ENCODE measurements around the gene LRRC61. TPM values are rescaled to one million over a fixed set of nuclear protein-coding genes. Genes with fewer than 3 reads are reported as not detected.

LRRC61 gene
- total and polyA plus RNA-seq, 3 donors from 2014 or later = 16.7 to 35.4 (median 18.4) TPM

DNA sequence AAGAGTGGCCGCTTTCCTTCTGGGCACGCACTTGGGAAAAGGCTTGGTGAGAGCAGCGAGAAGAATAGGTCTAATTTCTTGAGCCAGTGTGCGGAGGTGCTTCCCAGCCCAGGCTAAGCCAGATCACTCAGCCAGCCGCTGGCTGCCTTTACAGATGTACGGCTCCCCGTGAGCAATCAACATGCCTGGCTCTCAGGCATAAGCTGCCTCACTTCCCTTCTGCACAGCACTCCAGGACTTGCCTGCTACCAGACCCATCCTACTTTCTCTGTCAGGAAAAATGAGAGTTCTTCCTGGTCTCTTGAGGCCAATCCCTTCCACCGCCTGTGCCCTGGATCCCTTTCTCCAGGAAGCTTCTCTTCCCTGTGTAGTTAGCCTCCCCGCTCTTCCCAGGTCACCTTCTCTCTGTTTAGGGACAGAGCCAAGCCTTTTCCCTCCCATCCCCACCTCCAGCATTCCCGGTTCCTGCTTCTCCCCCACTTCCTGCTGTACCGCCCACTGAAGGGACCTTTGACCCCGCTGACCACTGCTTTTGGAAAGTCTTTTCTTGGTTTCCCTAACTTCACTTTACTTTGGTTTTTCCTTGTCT lies 1.3 kb downstream of the LRRC61 start:
- WGBS, 2 donors = 49 to 58% methylated on average over 12 of the region's 12 CpGs
- intact Hi-C loops (cut with DNase I; ENCODE audit: low total_unique reads) = no loop called here

DNA sequence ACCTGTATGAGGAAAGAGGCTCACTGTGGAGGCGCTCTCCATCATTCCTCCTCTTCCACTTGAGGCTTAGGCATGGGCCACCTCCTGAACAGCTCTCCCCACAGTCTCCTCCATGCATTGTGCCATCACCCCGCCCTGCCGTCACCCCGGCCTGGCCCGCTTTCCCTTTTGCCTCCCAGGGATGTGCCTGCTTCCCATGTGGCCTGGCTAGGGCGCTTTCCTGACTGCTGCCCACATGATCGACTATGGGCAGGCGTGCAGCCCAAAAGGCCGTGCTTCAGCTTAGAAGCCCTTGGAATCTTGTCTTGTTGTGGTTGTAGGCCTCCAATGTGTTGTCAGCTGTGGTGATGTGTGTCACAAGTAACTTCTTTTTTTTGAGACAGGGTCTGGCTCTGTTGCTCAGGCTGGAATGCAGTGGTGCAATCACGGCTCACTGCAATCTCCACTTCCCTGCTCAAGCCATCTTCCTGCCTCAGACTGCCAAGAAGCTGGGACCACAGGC lies 2.0 kb downstream of the LRRC61 start:
- 96% methylated on average over 5 to 10 of the region's 10 CpGs for WGBS, 2 donors
- no peak for DNase-seq
- Histone ChIP-seq H3K27ac (no peak overlapping the region), H3K36me3 (ENCODE audit: low read depth, missing control alignments) (no peaks in the 10 kb centered on the region), H3K27me3 (no peaks in the 10 kb centered on the region), H3K4me3 (no peak overlapping the region), H3K4me1 (peaks cover 11% of the 10 kb centered on the region), H3K9me3 (no peaks in the 10 kb centered on the region)
- intact Hi-C loops (cut with DNase I; ENCODE audit: low total_unique reads) = no loop called here
- no peak for TF ChIP-seq POLR2A (IDR thresholded peaks at IDR 0.05)
- TF ChIP-seq, protein P1, sequence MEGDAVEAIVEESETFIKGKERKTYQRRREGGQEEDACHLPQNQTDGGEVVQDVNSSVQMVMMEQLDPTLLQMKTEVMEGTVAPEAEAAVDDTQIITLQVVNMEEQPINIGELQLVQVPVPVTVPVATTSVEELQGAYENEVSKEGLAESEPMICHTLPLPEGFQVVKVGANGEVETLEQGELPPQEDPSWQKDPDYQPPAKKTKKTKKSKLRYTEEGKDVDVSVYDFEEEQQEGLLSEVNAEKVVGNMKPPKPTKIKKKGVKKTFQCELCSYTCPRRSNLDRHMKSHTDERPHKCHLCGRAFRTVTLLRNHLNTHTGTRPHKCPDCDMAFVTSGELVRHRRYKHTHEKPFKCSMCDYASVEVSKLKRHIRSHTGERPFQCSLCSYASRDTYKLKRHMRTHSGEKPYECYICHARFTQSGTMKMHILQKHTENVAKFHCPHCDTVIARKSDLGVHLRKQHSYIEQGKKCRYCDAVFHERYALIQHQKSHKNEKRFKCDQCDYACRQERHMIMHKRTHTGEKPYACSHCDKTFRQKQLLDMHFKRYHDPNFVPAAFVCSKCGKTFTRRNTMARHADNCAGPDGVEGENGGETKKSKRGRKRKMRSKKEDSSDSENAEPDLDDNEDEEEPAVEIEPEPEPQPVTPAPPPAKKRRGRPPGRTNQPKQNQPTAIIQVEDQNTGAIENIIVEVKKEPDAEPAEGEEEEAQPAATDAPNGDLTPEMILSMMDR (IDR thresholded peaks at IDR 0.05) = no peak

More for the DNA sequence above, 1.3 kb downstream of the LRRC61 start:
- no peaks in the 10 kb centered on the region for H3K36me3 ChIP-seq (ENCODE audit: low read depth, missing control alignments)
- H3K9me3 ChIP-seq = no peaks in the 10 kb centered on the region
- no peak overlapping the region for H3K27ac ChIP-seq
- H3K4me1 ChIP-seq = peaks cover 11% of the 10 kb centered on the region
- H3K27me3 ChIP-seq = no peaks in the 10 kb centered on the region
- no peak for DNase-seq
- TF ChIP-seq, protein P1 (IDR thresholded peaks at IDR 0.05) = no peak
- TF ChIP-seq POLR2A (IDR thresholded peaks at IDR 0.05) = no peak
- H3K4me3 ChIP-seq = no peak overlapping the region

DNA sequence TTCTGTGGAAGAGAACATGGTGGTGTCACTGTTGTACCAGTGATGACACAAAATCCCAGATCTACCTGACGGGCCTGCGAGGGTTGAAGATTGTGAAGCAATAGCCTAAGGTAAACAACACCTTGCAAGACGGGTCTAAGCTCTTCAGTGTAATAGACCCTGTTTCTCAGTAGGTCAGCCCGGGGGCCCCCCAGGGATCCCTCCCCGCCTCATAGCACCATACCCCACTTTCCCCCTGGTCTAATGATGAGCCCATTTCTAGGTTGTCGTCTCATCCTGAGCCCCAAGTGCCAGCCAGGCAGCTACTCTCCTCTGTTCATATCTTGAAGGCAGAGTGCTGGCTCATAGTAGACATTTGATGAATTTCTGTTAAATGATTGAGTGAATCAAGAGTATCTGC lies 2.7 kb downstream of the LRRC61 start:
- Histone ChIP-seq H3K36me3 (ENCODE audit: low read depth, missing control alignments) (no peaks in the 10 kb centered on the region), H3K9me3 (no peaks in the 10 kb centered on the region), H3K4me1 (peaks cover 11% of the 10 kb centered on the region), H3K27ac (no peak overlapping the region), H3K27me3 (no peaks in the 10 kb centered on the region), H3K4me3 (no peak overlapping the region)
- TF ChIP-seq, protein P1 (IDR thresholded peaks at IDR 0.05) = no peak
- no peak for TF ChIP-seq POLR2A (IDR thresholded peaks at IDR 0.05)
- DNase-seq = no peak
- intact Hi-C loops (cut with DNase I; ENCODE audit: low total_unique reads) = no loop called here
- 88 to 96% methylated on average over 6 of the region's 6 CpGs for WGBS, 2 donors

DNA sequence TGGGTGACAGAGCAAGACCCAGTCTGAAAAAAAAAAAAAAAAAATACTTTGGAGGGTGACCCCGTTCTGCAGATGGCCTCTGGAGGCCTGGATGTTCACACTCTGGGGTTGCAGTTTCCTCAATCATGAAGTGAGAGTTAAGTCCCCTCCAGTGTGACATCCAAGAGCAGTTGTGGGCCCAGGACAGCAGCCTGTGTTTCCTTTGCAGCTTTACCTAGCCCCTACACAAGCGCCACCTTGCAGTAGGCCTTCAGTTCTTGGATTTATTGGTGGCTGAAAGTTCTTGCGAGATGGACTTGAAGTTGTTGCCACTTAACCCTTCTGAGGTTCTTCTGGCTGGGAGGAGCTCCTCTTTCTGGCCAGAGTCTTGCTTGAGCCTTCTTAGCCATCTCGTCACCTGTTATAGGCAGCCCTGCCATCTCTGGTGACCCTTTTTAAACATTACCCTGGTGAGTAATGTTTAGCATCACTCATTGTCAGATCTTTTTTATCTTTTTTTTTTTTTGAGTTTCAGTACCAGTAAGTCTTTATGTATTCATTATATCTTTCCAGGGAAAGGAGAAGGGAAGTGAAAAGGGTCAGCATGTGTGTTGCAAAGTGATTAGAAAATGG lies 3.6 kb downstream of the LRRC61 start:
- 95 to 98% methylated on average over 4 of the region's 4 CpGs for WGBS, 2 donors
- no peaks in the 10 kb centered on the region for H3K36me3 ChIP-seq (ENCODE audit: low read depth, missing control alignments)
- H3K9me3 ChIP-seq = no peaks in the 10 kb centered on the region
- intact Hi-C loops (cut with DNase I; ENCODE audit: low total_unique reads) = no loop called here
- H3K4me3 ChIP-seq = no peak overlapping the region
- peaks cover 11% of the 10 kb centered on the region for H3K4me1 ChIP-seq
- TF ChIP-seq, protein P1 (IDR thresholded peaks at IDR 0.05) = no peak
- no peak for TF ChIP-seq POLR2A (IDR thresholded peaks at IDR 0.05)
- no peaks in the 10 kb centered on the region for H3K27me3 ChIP-seq
- no peak overlapping the region for H3K27ac ChIP-seq
- no peak for DNase-seq
